HUES6 (cell line): ENCODE results near the gene RPL32.
"Not testable (repeated sequence)": the region's sequence is repeated elsewhere in the genome, so short reads cannot be mapped to it uniquely, and the experiment has no call there.

Experiments
- H3K27ac ChIP-seq: 2 replicates; pipeline ENCODE4 v1.7.0; 2013; ENCODE audit warnings: low read depth, mild to moderate bottlenecking, low read length, inconsistent platforms
- H3K27me3 ChIP-seq: 2 replicates; pipeline ENCODE4 v1.6.1; 2013; ENCODE audit warnings: low read length; ENCODE audit not compliant: control insufficient read depth, insufficient read depth
- H3K36me3 ChIP-seq: 2 replicates; pipeline ENCODE4 v1.6.1; 2013; ENCODE audit warnings: low read length; ENCODE audit not compliant: control insufficient read depth, insufficient read depth
- H3K4me1 ChIP-seq: 2 replicates; pipeline ENCODE4 v1.6.1; 2013; ENCODE audit warnings: low read length; ENCODE audit not compliant: control insufficient read depth, insufficient read depth
- H3K4me3 ChIP-seq: 2 replicates; pipeline ENCODE4 v1.5.1; 2013; ENCODE audit warnings: low read depth, low read length
- H3K9ac ChIP-seq: one replicate; pipeline ENCODE4 v1.6.1; 2013; ENCODE audit warnings: mild to moderate bottlenecking, low read length
- H3K9me3 ChIP-seq: 2 replicates; pipeline ENCODE4 v1.6.1; 2013; ENCODE audit warnings: low read depth, low read length; ENCODE audit not compliant: control insufficient read depth, insufficient read depth

The RPL32 gene

GRCh38 chr3:12841149-12841969 lies at the start of gene RPL32:
TSS of gene RPL32 (minus strand) at chr3:12841565. CDS start at chr3:12840237, 1,328 bp downstream.
- Histone ChIP-seq H3K4me1 (peaks cover 15% of the 10 kb centered on the region), H3K36me3 (peaks cover 47% of the 10 kb centered on the region), H3K27me3 (0 out of 2 replicates have a peak, but pooled peaks cover 2% of the 10 kb centered on the region), H3K4me3 (peak within 1 kb of the TSS; percentile 99), H3K9me3 (peaks cover 5% of the 10 kb centered on the region), H3K27ac (peak within 1 kb of the TSS; percentile 99), H3K9ac (peak within 1 kb of the TSS; percentile 100)

GRCh38 chr3:12890610-12891390 lies 49.4 kb upstream of the RPL32 start:
- no peak overlapping the region for H3K9ac ChIP-seq
- H3K4me3 ChIP-seq, result no peak overlapping the region
- H3K27me3 ChIP-seq, result peaks cover 46% of the 10 kb centered on the region
- H3K4me1 ChIP-seq, result peaks cover 2% of the 10 kb centered on the region; the same call in 1 of the 2 replicates
- no peak overlapping the region for H3K27ac ChIP-seq
- no peaks in the 10 kb centered on the region for H3K9me3 ChIP-seq
- no peaks in the 10 kb centered on the region for H3K36me3 ChIP-seq

- Histone ChIP-seq H3K27me3 (peaks cover 49% of the 10 kb centered on the region), H3K9me3 (no peaks in the 10 kb centered on the region), H3K27ac (no peak overlapping the region), H3K4me1 (peaks cover 1% of the 10 kb centered on the region; the same call in 1 of the 2 replicates), H3K36me3 (no peaks in the 10 kb centered on the region), H3K9ac (no peak overlapping the region), H3K4me3 (no peak overlapping the region)
Measured at GRCh38 chr3:12886736-12887135, 45.4 kb upstream of the RPL32 start.

DNA sequence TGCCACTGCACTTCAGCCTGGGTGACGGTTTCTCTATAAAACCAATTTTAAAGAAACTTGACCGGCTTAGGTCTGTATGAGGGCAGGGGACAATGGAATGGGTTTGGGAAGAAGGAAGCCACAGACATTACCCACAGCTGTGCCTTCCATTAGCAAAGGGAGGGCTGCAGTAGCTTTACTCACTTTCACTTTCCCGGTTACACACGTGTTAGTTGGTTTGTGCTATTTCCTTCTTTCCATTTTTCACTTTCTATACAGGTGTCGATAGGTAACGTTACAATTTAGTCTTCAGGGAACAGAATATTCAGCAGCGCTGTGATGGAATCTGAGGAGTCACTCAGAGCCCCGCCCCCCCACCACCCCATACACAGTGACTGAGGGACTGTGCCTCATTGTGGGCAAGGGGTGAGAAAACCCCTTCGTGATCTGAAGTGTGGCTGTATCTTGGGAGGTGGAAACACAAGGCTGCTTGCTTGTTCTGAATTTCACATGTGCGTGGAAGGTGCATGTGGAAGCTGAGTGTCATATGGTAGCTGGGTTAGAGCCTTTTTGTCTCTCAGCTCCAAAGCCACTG lies 44.8 kb upstream of the RPL32 start:
- Histone ChIP-seq H3K27me3 (peaks cover 44% of the 10 kb centered on the region), H3K9ac (no peak overlapping the region)

DNA sequence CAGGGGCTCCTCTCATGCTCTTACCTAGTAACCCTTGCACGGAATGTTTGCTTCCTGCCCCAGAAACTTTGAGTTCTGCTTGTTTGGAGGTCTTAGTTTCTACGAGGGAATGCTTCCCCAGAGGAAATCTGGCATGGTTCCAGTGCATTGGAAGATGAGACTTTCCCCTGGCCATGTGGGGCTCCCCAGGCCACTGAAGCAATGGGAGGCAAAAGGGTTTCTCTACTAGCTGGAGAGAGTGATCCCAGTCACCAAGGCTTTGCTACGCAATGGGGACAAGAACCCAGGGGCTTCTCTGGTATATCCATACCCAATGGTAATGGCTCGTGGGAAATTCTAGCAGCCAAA lies 44.2 kb upstream of the RPL32 start:
- H3K9ac ChIP-seq, result no peak overlapping the region
- H3K27me3 ChIP-seq, result peaks cover 38% of the 10 kb centered on the region
- no peaks in the 10 kb centered on the region for H3K9me3 ChIP-seq
- H3K36me3 ChIP-seq, result no peaks in the 10 kb centered on the region
- no peak overlapping the region for H3K27ac ChIP-seq
- no peak overlapping the region for H3K4me3 ChIP-seq
- H3K4me1 ChIP-seq, result no peaks in the 10 kb centered on the region

More for the DNA sequence above, 44.8 kb upstream of the RPL32 start:
- H3K4me1 ChIP-seq, result no peaks in the 10 kb centered on the region
- no peaks in the 10 kb centered on the region for H3K9me3 ChIP-seq
- H3K36me3 ChIP-seq, result no peaks in the 10 kb centered on the region
- H3K4me3 ChIP-seq, result no peak overlapping the region
- H3K27ac ChIP-seq, result no peak overlapping the region

- Histone ChIP-seq H3K4me3 (no peak overlapping the region), H3K27ac (no peak overlapping the region), H3K9me3 (no peaks in the 10 kb centered on the region), H3K4me1 (no peaks in the 10 kb centered on the region), H3K9ac (no peak overlapping the region), H3K27me3 (peaks cover 32% of the 10 kb centered on the region), H3K36me3 (no peaks in the 10 kb centered on the region)
Measured at GRCh38 chr3:12884790-12885582, 43.6 kb upstream of the RPL32 start.

- Histone ChIP-seq H3K9ac (no peak overlapping the region), H3K9me3 (no peaks in the 10 kb centered on the region), H3K36me3 (no peaks in the 10 kb centered on the region), H3K4me3 (no peak overlapping the region), H3K27me3 (peaks cover 30% of the 10 kb centered on the region), H3K27ac (no peak overlapping the region), H3K4me1 (no peaks in the 10 kb centered on the region)
Measured at GRCh38 chr3:12884186-12884680, 42.9 kb upstream of the RPL32 start.

DNA sequence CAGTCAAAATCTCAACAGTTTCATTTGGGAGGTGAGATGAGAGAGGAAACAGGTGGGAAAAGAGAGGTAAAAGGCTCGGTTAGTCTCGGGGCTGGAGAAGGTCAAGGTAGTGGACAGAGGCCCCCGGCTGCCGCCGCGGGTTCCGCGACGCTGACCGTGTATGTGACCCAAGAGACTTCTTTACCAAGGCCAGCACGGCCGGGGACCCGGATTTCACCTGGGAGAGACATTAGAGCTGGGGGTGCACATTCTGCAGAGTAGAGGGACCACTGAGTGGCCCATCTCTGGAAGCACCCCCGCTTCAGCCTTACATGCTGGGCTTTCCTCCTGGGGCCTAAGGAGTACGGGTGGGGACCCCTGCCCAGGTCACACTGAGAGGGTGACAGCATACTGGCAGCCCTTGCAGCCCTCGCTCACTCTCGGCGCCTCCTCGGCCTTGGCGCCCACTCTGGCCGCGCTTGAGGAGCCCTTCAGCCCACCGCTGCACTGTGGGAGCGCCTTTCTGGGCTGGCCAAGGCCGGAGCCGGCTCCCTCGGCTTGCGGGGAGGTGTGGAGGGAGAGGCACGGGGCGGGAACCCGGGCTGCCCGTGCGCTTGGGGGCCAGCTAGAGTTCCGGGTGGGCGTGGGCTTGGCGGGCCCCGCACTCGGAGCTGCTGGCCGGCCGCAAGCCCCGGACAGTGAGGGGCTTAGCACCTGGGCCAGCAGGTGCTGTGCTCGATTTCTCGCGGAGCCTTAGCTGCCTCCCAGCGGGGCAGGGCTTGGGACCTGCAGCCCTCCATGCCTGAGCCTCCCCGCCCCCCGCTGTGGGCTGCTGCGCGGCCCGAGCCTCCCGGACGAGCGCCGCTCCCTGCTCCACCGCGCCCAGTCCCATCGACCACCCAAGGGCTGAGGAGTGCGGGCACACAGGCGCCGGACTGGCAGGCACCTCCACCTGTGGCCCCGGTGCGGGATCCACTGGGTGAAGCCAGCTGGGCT lies 41.3 kb upstream of the RPL32 start:
- H3K9ac ChIP-seq, result no peak overlapping the region
- no peaks in the 10 kb centered on the region for H3K9me3 ChIP-seq
- H3K4me3 ChIP-seq, result no peak overlapping the region
- H3K27me3 ChIP-seq, result peaks cover 19% of the 10 kb centered on the region
- H3K36me3 ChIP-seq, result no peaks in the 10 kb centered on the region
- no peak overlapping the region for H3K27ac ChIP-seq
- no peaks in the 10 kb centered on the region for H3K4me1 ChIP-seq

- not testable (repeated sequence) for H3K9me3 ChIP-seq, H3K4me1 ChIP-seq, H3K4me3 ChIP-seq, H3K27ac ChIP-seq, H3K9ac ChIP-seq, H3K36me3 ChIP-seq
- H3K27me3 ChIP-seq, result peaks cover 16% of the 10 kb centered on the region
Measured at GRCh38 chr3:12881858-12882257, 40.5 kb upstream of the RPL32 start.
